Activated CD4-positive, alpha-beta memory T cell treated with anti-CD3 and anti-CD28 coated beads, Interleukin-2, amount 10 ng/mL, durations not matched to agents 7 days and 5 days (primary cell): ENCODE results near the gene ZNF296. TPM values are rescaled to one million over a fixed set of nuclear protein-coding genes. Genes with fewer than 3 reads are reported as not detected.

Source experiments
- CTCF ChIA-PET: fragments of 350-600 bp; sonication (Branson Sonifier 250); formaldehyde crosslinking; loops from one replicate; lab custom pipeline; 2021; ENCODE audit warnings: antibody characterized with exemption, inconsistent platforms; lab: Charles Lee
- POLR2A ChIA-PET: fragments of 350-600 bp; sonication (Branson Sonifier 250); formaldehyde crosslinking; loops from one replicate; lab custom pipeline; 2021; ENCODE audit warnings: antibody characterized with exemption; lab: Charles Lee
- DNase-seq: peaks from one replicate; pipeline ENCODE4 v3.0.0-alpha.2; 2020
- H3K27ac Mint-ChIP-seq: one replicate; pipeline ENCODE4 v1.8.0; 2021; ENCODE audit warnings: mild to moderate bottlenecking, mixed read lengths
- H3K27me3 Mint-ChIP-seq: one replicate; pipeline ENCODE4 v1.8.0; 2021; ENCODE audit warnings: mixed read lengths
- H3K36me3 Mint-ChIP-seq: one replicate; pipeline ENCODE4 v1.8.0; 2021; ENCODE audit warnings: low read depth, mixed read lengths
- H3K4me1 Mint-ChIP-seq: one replicate; pipeline ENCODE4 v1.8.0; 2021; ENCODE audit warnings: mixed read lengths
- H3K4me3 Mint-ChIP-seq: one replicate; pipeline ENCODE4 v1.8.0; 2021; ENCODE audit warnings: mild to moderate bottlenecking, mixed read lengths
- H3K9me3 Mint-ChIP-seq: one replicate; pipeline ENCODE4 v1.8.0; 2021; ENCODE audit warnings: mixed read lengths
- total RNA-seq, 2 experiments: library from RNA; stranded (reverse); gene quantifications; one replicate each; pipeline ENCODE4 v1.2.3, GENCODE V29; 2021

ZNF296 gene
- total RNA-seq, 2 experiments from 2014 or later, result 5.4 to 5.9 TPM

DNA sequence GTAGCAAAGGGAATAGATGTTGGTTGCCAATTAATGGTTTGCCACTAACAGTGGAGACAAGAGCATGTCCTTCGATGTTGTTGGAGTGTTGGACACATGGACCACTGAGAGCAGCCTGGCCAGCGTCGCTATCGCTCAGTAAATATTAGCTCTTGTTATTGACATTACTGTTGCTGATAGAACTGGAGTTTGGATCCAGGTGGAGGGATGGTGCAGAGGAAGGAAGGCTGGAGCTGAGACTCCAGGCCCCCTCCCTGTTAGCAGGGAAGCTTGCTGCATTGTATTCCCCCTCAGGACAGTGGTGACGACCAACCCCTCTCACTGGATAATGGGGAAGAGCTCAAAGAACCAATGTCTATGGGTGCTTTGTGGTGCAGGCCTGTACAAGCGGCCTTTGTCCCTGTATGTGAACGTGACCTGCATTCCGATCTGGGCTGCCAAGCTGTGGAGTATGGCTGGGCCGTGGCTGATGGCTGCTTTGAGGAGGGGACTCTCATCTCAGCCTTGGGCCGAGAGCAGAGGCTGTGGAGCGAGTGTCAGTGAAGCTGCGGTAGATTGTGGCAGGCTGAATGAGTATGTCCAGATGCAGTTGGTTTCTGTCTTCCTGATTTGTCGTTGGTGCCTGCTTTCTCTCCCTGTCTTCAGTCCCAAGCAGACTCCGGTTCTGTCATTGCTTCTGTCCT lies 30.5 kb downstream of the ZNF296 start:
- H3K9me3 Mint-ChIP-seq, result no peaks in the 10 kb centered on the region
- peaks cover 45% of the 10 kb centered on the region for H3K4me1 Mint-ChIP-seq
- CTCF ChIA-PET, result interaction anchor here (3.1 kb wide), 1 partner anchor 13 kb away, joined by 13 read pairs; no protein-coding TSS in a partner anchor
- POLR2A ChIA-PET, result interaction anchor here (0.8 to 1.9 kb wide), 2 partner anchors 7 to 44 kb away, joined by 3 to 8 read pairs; partner anchors contain the start of gene CLASRP
- H3K27ac Mint-ChIP-seq, result peak overlapping the region; percentile 49
- H3K4me3 Mint-ChIP-seq, result no peak overlapping the region
- no peaks in the 10 kb centered on the region for H3K27me3 Mint-ChIP-seq
- DNase-seq, result no peak
- peaks cover 49% of the 10 kb centered on the region for H3K36me3 Mint-ChIP-seq

DNA sequence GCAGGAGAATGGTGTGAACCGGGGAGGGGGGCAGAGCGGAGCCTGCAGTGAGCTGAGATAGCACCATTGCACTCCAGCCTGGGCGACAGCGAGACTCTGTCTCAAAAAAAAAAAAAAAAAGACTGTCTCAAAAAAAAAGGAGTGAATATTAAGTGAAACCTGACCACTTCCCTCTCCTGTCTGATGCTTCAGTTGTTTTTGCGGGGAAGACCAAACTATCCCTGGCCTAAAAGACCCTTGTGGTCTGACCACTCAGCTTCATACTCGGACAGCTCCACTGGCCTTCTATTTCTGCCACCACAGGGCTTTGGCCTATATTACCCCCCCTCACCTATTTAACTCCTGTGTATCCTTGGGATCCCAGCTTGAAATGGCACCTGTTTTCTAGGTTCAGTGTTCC lies 35.2 kb downstream of the ZNF296 start:
- peaks cover 52% of the 10 kb centered on the region for H3K36me3 Mint-ChIP-seq

DNA sequence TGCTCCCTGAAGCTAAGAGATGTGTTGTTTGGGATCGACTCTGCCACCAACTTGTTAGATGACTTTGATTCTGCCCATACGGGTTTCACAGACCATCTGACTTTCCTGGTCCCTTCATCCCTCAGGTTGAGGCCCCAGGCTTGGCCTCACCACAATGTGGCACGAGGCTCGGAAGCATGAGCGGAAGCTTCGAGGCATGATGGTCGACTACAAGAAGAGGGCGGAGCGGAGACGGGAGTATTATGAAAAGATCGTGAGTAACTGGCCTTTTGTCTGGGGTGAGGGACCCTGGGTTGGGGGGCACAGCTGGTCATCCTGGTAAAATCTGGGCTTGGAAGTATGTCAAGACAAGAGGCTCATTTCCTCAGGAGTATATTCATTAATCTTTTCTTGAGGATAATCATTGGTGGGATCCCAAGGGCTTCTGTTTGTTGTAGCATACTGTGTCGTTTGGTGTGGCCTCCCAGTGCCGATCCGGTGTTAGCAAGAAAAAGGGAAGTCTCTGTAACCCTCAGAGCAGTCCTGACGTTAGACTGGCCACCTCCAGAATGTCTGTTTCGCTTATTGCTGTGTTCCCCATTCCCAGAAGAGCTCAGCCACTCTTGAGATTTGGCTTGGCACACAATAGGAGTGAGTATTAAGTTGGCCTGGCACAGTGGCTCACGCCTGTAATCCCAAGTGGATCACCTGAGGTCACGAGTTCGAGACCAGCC lies 36.1 kb downstream of the ZNF296 start:
- H3K4me1 Mint-ChIP-seq, result peaks cover 35% of the 10 kb centered on the region
- no peak for DNase-seq
- H3K4me3 Mint-ChIP-seq, result peak overlapping the region; percentile 81
- peak overlapping the region; percentile 93 for H3K27ac Mint-ChIP-seq
- H3K36me3 Mint-ChIP-seq, result peaks cover 47% of the 10 kb centered on the region
- no peaks in the 10 kb centered on the region for H3K9me3 Mint-ChIP-seq
- ChIA-PET POLR2A (interaction anchor here (0.6 to 2.7 kb wide), 16 partner anchors 9 to 138 kb away, joined by 3 to 38 read pairs (median 6); partner anchors contain the start of genes BLOC1S3, PPP1R37, RELB and TRAPPC6A), CTCF (interaction anchor here (0.8 to 5.3 kb wide), 6 partner anchors 9 to 137 kb away, joined by 3 to 35 read pairs (median 5); partner anchors contain the start of genes CLPTM1 and TRAPPC6A)
- no peaks in the 10 kb centered on the region for H3K27me3 Mint-ChIP-seq

More for the DNA sequence above, 35.2 kb downstream of the ZNF296 start:
- POLR2A ChIA-PET, result interaction anchor here (1.4 kb wide), 1 partner anchor 51 kb away, joined by 3 read pairs; the partner anchor contains the start of gene PPP1R37
- H3K9me3 Mint-ChIP-seq, result no peaks in the 10 kb centered on the region
- peak overlapping the region; percentile 36 for H3K4me3 Mint-ChIP-seq
- no peak for DNase-seq
- H3K4me1 Mint-ChIP-seq, result peaks cover 42% of the 10 kb centered on the region
- no peaks in the 10 kb centered on the region for H3K27me3 Mint-ChIP-seq
- peak overlapping the region; percentile 35 for H3K27ac Mint-ChIP-seq
- CTCF ChIA-PET, result interaction anchor here (1.9 to 5.3 kb wide), 2 partner anchors 19 to 52 kb away, joined by 5 to 35 read pairs; no protein-coding TSS in a partner anchor

DNA sequence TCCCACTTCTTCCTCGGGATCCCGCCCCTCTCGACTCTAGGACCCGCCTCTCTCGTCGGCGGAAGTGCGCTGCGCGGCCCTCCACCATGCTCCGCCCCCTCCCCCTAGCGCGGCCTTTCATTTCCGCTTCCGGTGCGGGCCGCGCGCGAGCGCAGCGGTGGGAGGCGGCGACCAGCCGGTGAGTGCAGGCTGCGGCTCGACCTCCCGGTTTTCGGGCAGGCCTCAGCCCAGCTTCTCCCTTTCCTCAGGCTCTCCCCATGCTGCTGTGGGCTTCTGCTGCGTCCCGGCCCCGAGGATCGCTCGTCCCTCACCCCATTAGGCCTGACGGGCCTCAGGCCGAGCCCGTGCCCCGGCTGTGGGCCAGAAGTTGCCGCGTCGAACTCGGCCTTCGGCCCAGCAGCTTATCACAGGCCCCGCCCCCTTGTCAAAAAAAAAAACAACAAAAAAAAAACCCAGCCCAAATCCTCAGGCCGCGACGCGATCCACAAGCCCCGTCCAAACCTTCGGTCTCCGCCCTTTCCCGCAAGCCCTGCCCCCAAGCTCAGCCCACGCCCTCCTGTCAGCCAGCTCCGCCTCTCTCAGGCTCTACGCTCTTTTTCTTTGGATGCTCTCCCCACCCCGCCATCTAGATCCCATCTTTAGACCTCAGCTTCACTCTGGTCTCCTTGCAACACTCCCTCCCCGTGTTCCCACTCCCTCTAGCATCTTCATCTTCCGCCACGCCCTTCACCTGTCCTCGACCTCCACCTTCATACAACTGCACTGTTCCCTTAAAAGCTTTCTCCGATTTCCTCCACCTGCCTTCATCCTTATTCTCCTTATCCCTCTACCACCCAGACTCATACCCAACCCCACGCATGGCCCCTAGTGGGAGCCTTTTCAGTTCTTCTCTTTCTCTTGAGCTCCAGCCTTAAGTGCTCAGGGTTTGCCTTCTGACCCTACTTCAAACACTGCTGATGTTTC lies 37.1 kb downstream of the ZNF296 start, which contains the start of gene CLASRP:
CLASRP (plus strand) TSS at position 115 of the 963 bp plus-strand sequence. CDS start 1,168 bp downstream, outside the sequence.
- peak; percentile 91 for DNase-seq
- peaks cover 32% of the 10 kb centered on the region for H3K4me1 Mint-ChIP-seq
- H3K9me3 Mint-ChIP-seq, result no peaks in the 10 kb centered on the region
- peak within 1 kb of the TSS; percentile 93 for H3K27ac Mint-ChIP-seq
- H3K27me3 Mint-ChIP-seq, result no peaks in the 10 kb centered on the region
- ChIA-PET CTCF (interaction anchor here (0.6 to 5.3 kb wide), 8 partner anchors 10 to 271 kb away, joined by 3 to 35 read pairs (median 4); partner anchors contain the start of genes CLPTM1 and TRAPPC6A), POLR2A (interaction anchor here (0.6 to 2.7 kb wide), 31 partner anchors 8 to 393 kb away, joined by 3 to 38 read pairs (median 5); partner anchors contain the start of genes BLOC1S3, GEMIN7, PPP1R37 and RELB)
- peak within 1 kb of the TSS; percentile 81 for H3K4me3 Mint-ChIP-seq
- peaks cover 54% of the 10 kb centered on the region for H3K36me3 Mint-ChIP-seq

DNA sequence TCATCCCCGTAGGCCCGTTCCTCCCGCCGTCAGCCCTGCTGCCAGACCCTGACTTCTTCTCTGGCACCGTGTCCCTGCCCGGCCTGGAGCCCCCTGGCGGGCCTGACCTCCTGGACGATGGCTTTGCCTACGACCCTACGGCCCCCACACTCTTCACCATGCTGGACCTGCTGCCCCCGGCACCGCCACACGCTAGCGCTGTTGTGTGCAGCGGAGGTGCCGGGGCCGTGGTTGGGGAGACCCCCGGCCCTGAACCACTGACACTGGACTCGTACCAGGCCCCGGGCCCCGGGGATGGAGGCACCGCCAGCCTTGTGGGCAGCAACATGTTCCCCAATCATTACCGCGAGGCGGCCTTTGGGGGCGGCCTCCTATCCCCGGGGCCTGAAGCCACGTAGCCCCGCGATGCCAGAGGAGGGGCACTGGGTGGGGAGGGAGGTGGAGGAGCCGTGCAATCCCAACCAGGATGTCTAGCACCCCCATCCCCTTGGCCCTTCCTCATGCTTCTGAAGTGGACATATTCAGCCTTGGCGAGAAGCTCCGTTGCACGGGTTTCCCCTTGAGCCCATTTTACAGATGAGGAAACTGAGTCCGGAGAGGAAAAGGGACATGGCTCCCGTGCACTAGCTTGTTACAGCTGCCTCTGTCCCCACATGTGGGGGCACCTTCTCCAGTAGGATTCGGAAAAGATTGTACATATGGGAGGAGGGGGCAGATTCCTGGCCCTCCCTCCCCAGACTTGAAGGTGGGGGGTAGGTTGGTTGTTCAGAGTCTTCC lies 38.7 kb downstream of the ZNF296 start:
- no peaks in the 10 kb centered on the region for H3K9me3 Mint-ChIP-seq
- no peaks in the 10 kb centered on the region for H3K27me3 Mint-ChIP-seq
- H3K4me3 Mint-ChIP-seq, result peak overlapping the region; percentile 21
- peaks cover 58% of the 10 kb centered on the region for H3K36me3 Mint-ChIP-seq
- ChIA-PET POLR2A (interaction anchor here (1.5 to 2.7 kb wide), 4 partner anchors 9 to 55 kb away, joined by 3 to 20 read pairs (median 14); partner anchors contain the start of gene PPP1R37), CTCF (interaction anchor here (5.3 kb wide), 1 partner anchor 22 kb away, joined by 35 read pairs; no protein-coding TSS in a partner anchor)
- H3K27ac Mint-ChIP-seq, result peak overlapping the region; percentile 26
- H3K4me1 Mint-ChIP-seq, result peaks cover 32% of the 10 kb centered on the region
- no peak for DNase-seq

DNA sequence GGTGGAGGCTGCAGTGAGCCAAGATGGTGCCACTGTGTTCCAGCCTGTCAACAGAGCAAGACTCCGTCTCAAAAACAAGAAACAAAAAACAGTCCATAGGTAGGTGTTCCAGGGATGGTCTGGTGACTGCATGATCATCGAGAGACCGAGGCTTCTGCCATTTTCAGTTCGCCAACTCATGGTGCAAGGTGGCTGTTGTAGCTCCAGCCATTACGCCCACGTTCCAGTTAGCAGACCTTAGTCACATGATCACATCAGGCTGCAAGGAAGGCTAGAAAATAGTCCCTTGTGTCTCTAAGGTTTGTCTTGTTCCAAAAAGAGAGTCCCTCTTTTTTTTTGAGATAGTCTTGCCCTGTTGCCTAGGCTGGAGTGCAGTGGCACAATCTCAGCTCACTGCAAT lies 40.5 kb downstream of the ZNF296 start:
- Mint-ChIP-seq H3K27ac (no peak overlapping the region), H3K27me3 (no peaks in the 10 kb centered on the region), H3K4me3 (no peak overlapping the region), H3K4me1 (peaks cover 21% of the 10 kb centered on the region), H3K36me3 (peaks cover 57% of the 10 kb centered on the region), H3K9me3 (no peaks in the 10 kb centered on the region)
- DNase-seq, result no peak
- ChIA-PET POLR2A (no interaction called here), CTCF (no interaction called here)

DNA sequence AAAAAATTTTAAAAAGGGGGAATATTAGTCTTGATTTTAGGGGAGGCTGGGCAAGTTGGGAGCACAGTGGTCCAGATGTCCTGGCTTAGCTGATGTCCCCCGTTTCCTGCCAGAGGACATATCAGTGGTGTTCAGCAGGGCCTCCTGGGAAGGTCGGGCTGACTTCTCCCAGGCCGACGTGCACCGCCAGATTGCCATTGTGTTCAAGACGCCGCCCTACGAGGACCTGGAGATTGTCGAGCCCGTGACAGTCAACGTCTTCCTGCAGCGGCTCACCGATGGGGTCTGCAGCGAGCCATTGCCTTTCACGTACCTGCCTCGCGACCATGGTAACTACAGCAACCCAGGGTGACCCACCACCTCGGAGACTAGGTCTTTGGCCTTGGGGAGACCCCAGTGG lies 43.9 kb downstream of the ZNF296 start:
- H3K4me3 Mint-ChIP-seq, result no peak overlapping the region
- CTCF ChIA-PET, result no interaction called here
- H3K4me1 Mint-ChIP-seq, result no peaks in the 10 kb centered on the region
- H3K27ac Mint-ChIP-seq, result no peak overlapping the region
- H3K9me3 Mint-ChIP-seq, result no peaks in the 10 kb centered on the region
- H3K27me3 Mint-ChIP-seq, result no peaks in the 10 kb centered on the region
- no peak for DNase-seq
- peaks cover 52% of the 10 kb centered on the region for H3K36me3 Mint-ChIP-seq
- POLR2A ChIA-PET, result no interaction called here

DNA sequence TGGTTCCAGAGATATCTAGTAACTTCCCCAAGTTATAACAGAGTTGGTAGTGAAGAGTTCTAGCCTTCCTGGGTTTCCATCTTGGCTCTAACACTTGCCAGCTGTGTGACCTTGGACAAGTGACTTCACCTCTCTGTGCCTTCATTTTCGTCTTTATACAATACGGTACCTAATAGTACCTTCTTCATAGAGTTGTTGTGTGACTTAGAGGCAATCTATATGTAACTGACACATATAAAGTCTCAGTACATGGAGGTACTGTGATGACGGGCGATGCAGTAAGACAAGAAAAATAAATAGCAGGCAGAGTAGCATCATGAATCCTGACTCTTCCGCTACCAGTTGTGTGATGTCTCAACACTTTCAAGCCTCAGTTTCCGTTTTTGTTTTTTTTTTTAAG lies 45.5 kb downstream of the ZNF296 start:
- CTCF ChIA-PET, result no interaction called here
- H3K4me1 Mint-ChIP-seq, result no peaks in the 10 kb centered on the region
- DNase-seq, result no peak
- peaks cover 54% of the 10 kb centered on the region for H3K36me3 Mint-ChIP-seq
- H3K27me3 Mint-ChIP-seq, result no peaks in the 10 kb centered on the region
- POLR2A ChIA-PET, result no interaction called here
- H3K9me3 Mint-ChIP-seq, result no peaks in the 10 kb centered on the region
- no peak overlapping the region for H3K4me3 Mint-ChIP-seq
- no peak overlapping the region for H3K27ac Mint-ChIP-seq

DNA sequence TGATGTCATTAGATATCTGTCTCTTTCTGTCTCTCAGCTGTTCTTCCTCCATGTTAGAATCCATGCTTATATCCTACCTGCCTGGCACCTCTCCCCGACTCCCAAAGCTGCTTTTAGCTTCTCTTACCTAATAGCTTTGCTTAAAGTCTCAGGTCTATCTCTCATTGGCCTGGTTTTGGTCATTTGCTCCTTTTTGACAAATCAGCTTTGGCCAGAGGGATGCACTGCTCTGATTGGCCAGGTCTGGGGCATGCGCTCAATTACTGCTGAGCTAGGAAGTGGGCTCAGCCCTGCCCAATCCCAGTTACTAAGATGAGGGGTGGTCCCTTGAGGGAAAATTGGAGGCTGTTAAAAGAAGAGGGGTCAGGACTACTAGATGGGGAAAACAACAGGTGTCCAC lies 48.9 kb downstream of the ZNF296 start:
- ChIA-PET CTCF (interaction anchor here (1.6 kb wide), 1 partner anchor 32 kb away, joined by 4 read pairs; no protein-coding TSS in a partner anchor), POLR2A (interaction anchor here (3.2 kb wide), 1 partner anchor 12 kb away, joined by 19 read pairs; the partner anchor contains the start of gene CLASRP)
- Mint-ChIP-seq H3K9me3 (no peaks in the 10 kb centered on the region), H3K4me1 (no peaks in the 10 kb centered on the region), H3K4me3 (no peak overlapping the region), H3K36me3 (peaks cover 32% of the 10 kb centered on the region), H3K27me3 (no peaks in the 10 kb centered on the region), H3K27ac (no peak overlapping the region)
- no peak for DNase-seq

DNA sequence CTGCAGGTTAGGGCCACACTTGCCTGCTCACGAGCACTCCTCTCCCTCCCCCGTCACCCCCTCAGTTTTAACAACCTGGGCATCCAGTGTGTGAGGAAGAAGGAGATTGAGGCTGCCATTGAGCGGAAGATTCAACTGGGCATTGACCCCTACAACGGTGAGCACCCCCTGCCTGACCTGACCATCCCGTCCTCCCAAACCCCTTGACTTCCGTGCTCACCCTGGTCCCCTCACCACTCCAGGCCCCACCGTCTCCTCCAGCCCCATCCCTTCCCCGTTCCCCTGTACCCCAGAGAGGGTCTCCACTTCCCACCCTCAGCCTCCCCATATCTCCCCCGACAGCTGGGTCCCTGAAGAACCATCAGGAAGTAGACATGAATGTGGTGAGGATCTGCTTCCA lies 51.0 kb downstream of the ZNF296 start:
- DNase-seq, result no peak
- ChIA-PET POLR2A (interaction anchor here (1.6 kb wide), 2 partner anchors 13 to 14 kb away, joined by 4 to 5 read pairs; partner anchors contain the start of gene CLASRP), CTCF (interaction anchor here (0.6 kb wide), 1 partner anchor 1321 kb away, joined by 3 read pairs; no protein-coding TSS in a partner anchor)
- Mint-ChIP-seq H3K36me3 (peaks cover 20% of the 10 kb centered on the region), H3K4me3 (no peak overlapping the region), H3K4me1 (no peaks in the 10 kb centered on the region), H3K27ac (no peak overlapping the region), H3K27me3 (no peaks in the 10 kb centered on the region), H3K9me3 (no peaks in the 10 kb centered on the region)

DNA sequence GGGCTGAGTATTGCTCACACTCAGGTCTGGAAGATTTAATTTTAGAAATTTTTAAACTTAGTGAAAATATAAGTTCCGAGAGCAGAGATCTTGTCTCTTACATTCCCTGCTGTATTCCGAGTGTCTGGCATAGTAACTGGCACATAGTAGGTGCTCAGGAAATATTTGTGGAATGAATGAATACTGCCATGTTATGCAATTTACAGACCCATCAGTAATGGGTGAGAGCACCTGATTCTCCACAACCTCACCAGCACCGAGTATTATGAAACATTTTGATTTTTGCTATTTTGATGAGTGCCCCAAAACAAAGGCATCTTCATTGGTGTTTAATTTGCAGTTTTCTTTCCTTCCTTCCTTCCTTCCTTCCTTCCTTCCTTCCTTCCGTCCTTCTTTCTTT lies 53.2 kb downstream of the ZNF296 start:
- Mint-ChIP-seq H3K4me1 (no peaks in the 10 kb centered on the region), H3K9me3 (no peaks in the 10 kb centered on the region), H3K4me3 (no peak overlapping the region), H3K27me3 (no peaks in the 10 kb centered on the region), H3K27ac (no peak overlapping the region), H3K36me3 (peaks cover 18% of the 10 kb centered on the region)
- ChIA-PET POLR2A (no interaction called here), CTCF (no interaction called here)
- no peak for DNase-seq
